HepG2 (cell line): ENCODE measurements around the gene GYS1. TPM values are rescaled to one million over a fixed set of nuclear protein-coding genes. Genes with fewer than 3 reads are reported as not detected.
A peak's percentile ranks its signal among the peaks of the same experiment; 100 is the strongest.

Experiments
- ATAC-seq: fragments of 200-7000 bp; cut with Tn5 transposase; 3 replicates; pipeline ENCODE4 v1.9.1; 2020; ENCODE audit warnings: mild to moderate bottlenecking, moderate library complexity
- BruUV-seq: library from RNA; stranded (reverse); fragments of 400-500 nt; replicated peaks from 2 replicates; lab custom pipeline; 2021; lab: Mats Ljungman, UMichigan
- CTCF ChIA-PET: fragments of 300-600 bp; formaldehyde crosslinking; extraction: SDS; loops from one replicate; lab custom pipeline; 2021; ENCODE audit warnings: low total read pairs, inconsistent platforms, low intra/inter-chr PET ratio; lab: Yijun Ruan, JAX
- POLR2A ChIA-PET: fragments of 350-600 bp; sonication (Branson Sonifier 250); formaldehyde crosslinking; loops from one replicate; lab custom pipeline; 2020; ENCODE audit warnings: antibody characterized with exemption, inconsistent platforms; lab: Yijun Ruan, JAX
- DNase-seq: peaks from one replicate; pipeline ENCODE4 v3.0.0-alpha.2; 2015; ENCODE audit warnings: low spot score
- FAIRE-seq: peaks from 3 replicates; lab custom pipeline; 2011; peaks lifted over from hg19 to GRCh38; lab: Jason Lieb, UNC
- H2AFZ ChIP-seq: one replicate; pipeline ENCODE4 v1.6.1; 2011; ENCODE audit warnings: low read length, inconsistent platforms
- H3K27ac ChIP-seq: fragments of 300-600 bp; 3 replicates; pipeline ENCODE4 v1.8.0; 2011; ENCODE audit warnings: mixed run types, mild to moderate bottlenecking, mixed read lengths, low read length, inconsistent platforms; ENCODE audit not compliant: insufficient read depth; ENCODE audit errors: extremely low read length
- H3K27me3 ChIP-seq, 2 experiments: fragments of 200-600 bp in 1 of 2; 2 replicates in 1 of 2; 3 replicates in 1 of 2; pipeline versions ENCODE4 v1.6.0 to v1.8.0; 2011; ENCODE audit warnings: low read length in 2 of 2, mild to moderate bottlenecking in 2 of 2, moderate library complexity in 2 of 2, inconsistent platforms in 1 of 2; ENCODE audit not compliant: insufficient read depth in 2 of 2, control insufficient read depth in 1 of 2
- H3K36me3 ChIP-seq, 2 experiments: fragments of 200-600 bp in 1 of 2; replicated peaks in 1 of 2; 2 replicates in 1 of 2; 3 replicates in 1 of 2; pipeline versions ENCODE4 v1.5.1 to v1.8.0; 2011; ENCODE audit warnings: low read length in 2 of 2, inconsistent platforms in 1 of 2; ENCODE audit not compliant: insufficient read depth in 2 of 2, control insufficient read depth in 1 of 2
- H3K4me1 ChIP-seq: 2 replicates; pipeline ENCODE4 v1.5.1; 2012; ENCODE audit warnings: low read length, inconsistent platforms; ENCODE audit not compliant: insufficient read depth
- H3K4me2 ChIP-seq: 2 replicates; pipeline ENCODE4 v1.6.0; 2011; ENCODE audit warnings: low read depth, low read length, inconsistent platforms
- H3K4me3 ChIP-seq, 3 experiments: fragments of 200-600 bp in 1 of 3; sonication (generic), shearing (Covaris generic) in 1 of 3; replicated peaks in 1 of 3; 2 replicates each; pipeline ENCODE4 v1.5.1; 2011 to 2016; ENCODE audit warnings: low read length in 3 of 3, inconsistent platforms in 2 of 3, low read depth in 2 of 3, mild to moderate bottlenecking in 2 of 3, control low read depth in 1 of 3, mixed read lengths in 1 of 3; ENCODE audit not compliant: insufficient read depth in 1 of 3
- H3K79me2 ChIP-seq: one replicate; pipeline ENCODE4 v1.6.1; 2011; ENCODE audit warnings: low read length, inconsistent platforms; ENCODE audit not compliant: insufficient read depth
- H3K9ac ChIP-seq: 2 replicates; pipeline ENCODE4 v1.6.0; 2011; ENCODE audit warnings: mild to moderate bottlenecking, low read depth, low read length, inconsistent platforms; ENCODE audit not compliant: insufficient read depth
- H3K9me3 ChIP-seq: 2 replicates; pipeline ENCODE4 v1.5.1; 2012; ENCODE audit warnings: mild to moderate bottlenecking, low read length
- H4K20me1 ChIP-seq: 2 replicates; pipeline ENCODE4 v1.6.0; 2011; ENCODE audit warnings: inconsistent platforms, mild to moderate bottlenecking, low read length, moderate library complexity; ENCODE audit not compliant: insufficient read depth
- ATF7-NPFF ChIP-seq: sonication (generic); formaldehyde crosslinking; IDR thresholded peaks from 2 replicates; pipeline ENCODE4 v1.8.1; 2023; ENCODE audit warnings: mild to moderate bottlenecking, low read depth, missing genetic modification reagents, moderate library complexity
- CENPT ChIP-seq: sonication (generic); formaldehyde crosslinking; IDR thresholded peaks from 2 replicates; pipeline ENCODE4 v1.8.0; 2022; ENCODE audit warnings: low read depth, mild to moderate bottlenecking, moderate library complexity, missing genetic modification reagents
- ETV5 ChIP-seq: IDR thresholded peaks from 2 replicates; pipeline ENCODE4 v1.6.1; 2018; ENCODE audit warnings: missing biosample characterization, missing genetic modification reagents, inconsistent platforms, borderline replicate concordance
- KLF12 ChIP-seq: sonication (generic); formaldehyde crosslinking; IDR thresholded peaks from 2 replicates; pipeline ENCODE4 v1.4.0; 2020; ENCODE audit warnings: missing genetic modification reagents, borderline replicate concordance
- NFKB2 ChIP-seq: sonication (generic); formaldehyde crosslinking; IDR thresholded peaks from 2 replicates; pipeline ENCODE4 v1.4.0; 2020; ENCODE audit warnings: missing genetic modification reagents, borderline replicate concordance
- SATB2 ChIP-seq: sonication (generic); formaldehyde crosslinking; IDR thresholded peaks from 2 replicates; pipeline ENCODE4 v1.5.0; 2020; ENCODE audit warnings: missing genetic modification reagents
- TAF1 ChIP-seq: sonication (generic); formaldehyde crosslinking; IDR thresholded peaks from 2 replicates; pipeline ENCODE4 v1.4.0; 2020; ENCODE audit warnings: missing genetic modification reagents
- ZBTB38 ChIP-seq: sonication (generic); formaldehyde crosslinking; IDR thresholded peaks from 2 replicates; pipeline ENCODE4 v1.5.1; 2020; ENCODE audit warnings: mild to moderate bottlenecking, missing genetic modification reagents
- ZNF709 ChIP-seq: sonication (generic); formaldehyde crosslinking; IDR thresholded peaks from 2 replicates; pipeline ENCODE4 v1.5.0; 2020; ENCODE audit warnings: mild to moderate bottlenecking, missing genetic modification reagents
- ZSCAN20 ChIP-seq: sonication (generic); formaldehyde crosslinking; IDR thresholded peaks from 2 replicates; pipeline ENCODE4 v1.4.0; 2020; ENCODE audit warnings: missing genetic modification reagents, mild to moderate bottlenecking, borderline replicate concordance
- WGBS: methylation state at CpG from one replicate; pipeline ENCODE4 v1.1.6; 2017; ENCODE audit warnings: low lambda C conversion rate; 5-methylcytosine and 5-hydroxymethylcytosine counted together
- in situ Hi-C: cut with HindIII; loops from 2 replicates; pipeline ENCODE4 v1.10.0; 2017; ENCODE audit warnings: low pct_unique_long_range_greater_than_20kb; ENCODE audit not compliant: extremely low pct_ligation_motif_present
- intact Hi-C: fragments of 100-400 bp; cut with micrococcal nuclease; formaldehyde crosslinking; loops from one replicate; pipeline ENCODE4 v1.10.0; 2022; ENCODE audit not compliant: unreplicated experiment
- polyA plus RNA-seq, 8 experiments: library from polyadenylated mRNA; depleted of rRNA in 3 of 8; stranded (reverse) in 7 of 8; unstranded in 1 of 8; fragments of >200 nt; fragmentation: Illumina TruSeq in 4 of 8; extraction: Trizol in 4 of 8; gene quantifications; 2 replicates each; pipeline versions ENCODE4 v1.2.1 to v1.2.3, GENCODE V29; 2011 to 2016; ENCODE audit warnings: low read depth in 4 of 8, missing spikeins in 1 of 8, mixed read lengths in 1 of 8; ENCODE audit not compliant: insufficient read depth in 1 of 8
- total RNA-seq, 5 experiments: library from RNA; depleted of rRNA; stranded (reverse); fragments of >200 nt; fragmentation: Illumina TruSeq; extraction: Trizol; gene quantifications; 2 replicates each; pipeline ENCODE4 v1.2.3, GENCODE V29; 2016; ENCODE audit warnings: low read depth in 1 of 5
- TF ChIP-seq, protein P1 (sequence below): sonication (generic); formaldehyde crosslinking; conservative IDR thresholded peaks from 2 replicates; pipeline ENCODE4 v1.4.0; 2020; ENCODE audit warnings: missing genetic modification reagents
- TF ChIP-seq, protein P2 (sequence below): sonication (generic); formaldehyde crosslinking; IDR thresholded peaks from 2 replicates; pipeline ENCODE4 v1.5.1; 2020; ENCODE audit warnings: mild to moderate bottlenecking, moderate library complexity, missing genetic modification reagents
- TF ChIP-seq, protein P3 (sequence below): sonication (generic); formaldehyde crosslinking; IDR thresholded peaks from 2 replicates; pipeline ENCODE4 v1.4.0; 2020; ENCODE audit warnings: mild to moderate bottlenecking, missing genetic modification reagents

The GYS1 gene
- total and polyA plus RNA-seq, 2 of the 13 experiments (the other 11 are each of a cell fraction or from before 2014, with no cell fraction given): 18.4 to 42.1 TPM

DNA sequence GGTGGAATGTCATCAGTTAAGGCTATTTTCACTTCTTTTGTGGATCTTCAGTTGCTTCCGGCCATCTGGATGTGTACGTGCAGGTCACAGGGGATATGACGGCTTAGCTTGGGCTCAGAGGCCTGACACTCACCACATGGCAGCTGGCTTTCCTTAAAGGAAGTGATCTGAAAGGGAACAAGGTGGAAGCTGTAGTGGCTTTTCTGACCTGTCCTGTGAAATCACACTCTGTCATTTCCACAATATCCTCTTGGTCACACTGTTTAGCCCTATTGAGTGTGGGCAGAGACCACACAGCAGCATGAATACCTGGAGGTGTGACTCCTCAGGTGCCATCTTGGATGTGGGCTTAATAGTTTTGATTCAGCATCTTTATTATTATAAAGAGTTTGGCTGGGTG is 43.0 kb downstream of the GYS1 start:
- ChIA-PET CTCF (no interaction called here), POLR2A (interaction anchor here (1.3 to 7.8 kb wide), 3 partner anchors 16 to 50 kb away, joined by 3 to 153 read pairs (median 4); partner anchors contain the start of genes DHDH, FTL and NUCB1)
- in situ Hi-C loops (no loop called here), intact Hi-C loops (no loop called here)
- no peak for DNase-seq
- Histone ChIP-seq H3K9ac (no peak overlapping the region), H3K27me3 (no peaks in the 10 kb centered on the region), H3K4me2 (no peak overlapping the region; the same call in 1 of the 2 replicates), H3K79me2 (peaks cover 4% of the 10 kb centered on the region), H4K20me1 (no peaks in the 10 kb centered on the region), H3K27ac (no peak overlapping the region), H3K4me1 (peaks cover 90% of the 10 kb centered on the region), H3K36me3 (no peaks in the 10 kb centered on the region), H3K9me3 (no peaks in the 10 kb centered on the region), H3K4me3 (no peak overlapping the region), H2AFZ (peak overlapping the region; percentile 77)
- no TSS peak for BruUV-seq
- peak; percentile 8 for FAIRE-seq
- TF ChIP-seq, protein P1, sequence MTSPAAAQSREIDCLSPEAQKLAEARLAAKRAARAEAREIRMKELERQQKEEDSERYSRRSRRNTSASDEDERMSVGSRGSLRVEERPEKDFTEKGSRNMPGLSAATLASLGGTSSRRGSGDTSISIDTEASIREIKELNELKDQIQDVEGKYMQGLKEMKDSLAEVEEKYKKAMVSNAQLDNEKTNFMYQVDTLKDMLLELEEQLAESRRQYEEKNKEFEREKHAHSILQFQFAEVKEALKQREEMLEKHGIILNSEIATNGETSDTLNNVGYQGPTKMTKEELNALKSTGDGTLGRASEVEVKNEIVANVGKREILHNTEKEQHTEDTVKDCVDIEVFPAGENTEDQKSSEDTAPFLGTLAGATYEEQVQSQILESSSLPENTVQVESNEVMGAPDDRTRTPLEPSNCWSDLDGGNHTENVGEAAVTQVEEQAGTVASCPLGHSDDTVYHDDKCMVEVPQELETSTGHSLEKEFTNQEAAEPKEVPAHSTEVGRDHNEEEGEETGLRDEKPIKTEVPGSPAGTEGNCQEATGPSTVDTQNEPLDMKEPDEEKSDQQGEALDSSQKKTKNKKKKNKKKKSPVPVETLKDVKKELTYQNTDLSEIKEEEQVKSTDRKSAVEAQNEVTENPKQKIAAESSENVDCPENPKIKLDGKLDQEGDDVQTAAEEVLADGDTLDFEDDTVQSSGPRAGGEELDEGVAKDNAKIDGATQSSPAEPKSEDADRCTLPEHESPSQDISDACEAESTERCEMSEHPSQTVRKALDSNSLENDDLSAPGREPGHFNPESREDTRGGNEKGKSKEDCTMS (CRISPR knock-in tag): no peak
- TF ChIP-seq NFKB2 (CRISPR knock-in tag) (no peak), ZNF709 (no peak), KLF12 (CRISPR knock-in tag) (no peak), ETV5 (CRISPR knock-in tag) (peak; percentile 19; the same call in 1 of the 2 replicates), SATB2 (CRISPR knock-in tag) (no peak), ATF7-NPFF (no peak), ZBTB38 (CRISPR knock-in tag) (0 out of 2 replicates have a peak, but pooled peaks have one; percentile 26), TAF1 (CRISPR knock-in tag) (0 out of 2 replicates have a peak, but pooled peaks have one; percentile 20), CENPT (CRISPR knock-in tag) (no peak), ZSCAN20 (CRISPR knock-in tag) (no peak)
- TF ChIP-seq, protein P2, sequence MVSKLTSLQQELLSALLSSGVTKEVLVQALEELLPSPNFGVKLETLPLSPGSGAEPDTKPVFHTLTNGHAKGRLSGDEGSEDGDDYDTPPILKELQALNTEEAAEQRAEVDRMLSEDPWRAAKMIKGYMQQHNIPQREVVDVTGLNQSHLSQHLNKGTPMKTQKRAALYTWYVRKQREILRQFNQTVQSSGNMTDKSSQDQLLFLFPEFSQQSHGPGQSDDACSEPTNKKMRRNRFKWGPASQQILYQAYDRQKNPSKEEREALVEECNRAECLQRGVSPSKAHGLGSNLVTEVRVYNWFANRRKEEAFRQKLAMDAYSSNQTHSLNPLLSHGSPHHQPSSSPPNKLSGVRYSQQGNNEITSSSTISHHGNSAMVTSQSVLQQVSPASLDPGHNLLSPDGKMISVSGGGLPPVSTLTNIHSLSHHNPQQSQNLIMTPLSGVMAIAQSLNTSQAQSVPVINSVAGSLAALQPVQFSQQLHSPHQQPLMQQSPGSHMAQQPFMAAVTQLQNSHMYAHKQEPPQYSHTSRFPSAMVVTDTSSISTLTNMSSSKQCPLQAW: no peak
- TF ChIP-seq, protein P3, sequence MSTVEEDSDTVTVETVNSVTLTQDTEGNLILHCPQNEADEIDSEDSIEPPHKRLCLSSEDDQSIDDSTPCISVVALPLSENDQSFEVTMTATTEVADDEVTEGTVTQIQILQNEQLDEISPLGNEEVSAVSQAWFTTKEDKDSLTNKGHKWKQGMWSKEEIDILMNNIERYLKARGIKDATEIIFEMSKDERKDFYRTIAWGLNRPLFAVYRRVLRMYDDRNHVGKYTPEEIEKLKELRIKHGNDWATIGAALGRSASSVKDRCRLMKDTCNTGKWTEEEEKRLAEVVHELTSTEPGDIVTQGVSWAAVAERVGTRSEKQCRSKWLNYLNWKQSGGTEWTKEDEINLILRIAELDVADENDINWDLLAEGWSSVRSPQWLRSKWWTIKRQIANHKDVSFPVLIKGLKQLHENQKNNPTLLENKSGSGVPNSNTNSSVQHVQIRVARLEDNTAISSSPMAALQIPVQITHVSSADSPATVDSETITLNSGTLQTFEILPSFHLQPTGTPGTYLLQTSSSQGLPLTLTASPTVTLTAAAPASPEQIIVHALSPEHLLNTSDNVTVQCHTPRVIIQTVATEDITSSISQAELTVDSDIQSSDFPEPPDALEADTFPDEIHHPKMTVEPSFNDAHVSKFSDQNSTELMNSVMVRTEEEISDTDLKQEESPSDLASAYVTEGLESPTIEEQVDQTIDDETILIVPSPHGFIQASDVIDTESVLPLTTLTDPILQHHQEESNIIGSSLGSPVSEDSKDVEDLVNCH (CRISPR knock-in tag): no peak
- 70% methylated on average over 3 of the region's 3 CpGs for WGBS
- no peak for ATAC-seq
